ENCODE measurements around the gene HELB. TPM values are rescaled to one million over a fixed set of nuclear protein-coding genes. Genes with fewer than 3 reads are reported as not detected.

The HELB gene
- total RNA-seq, 2 experiments from 2014 or later = 35.8 to 36.0 TPM

DNA sequence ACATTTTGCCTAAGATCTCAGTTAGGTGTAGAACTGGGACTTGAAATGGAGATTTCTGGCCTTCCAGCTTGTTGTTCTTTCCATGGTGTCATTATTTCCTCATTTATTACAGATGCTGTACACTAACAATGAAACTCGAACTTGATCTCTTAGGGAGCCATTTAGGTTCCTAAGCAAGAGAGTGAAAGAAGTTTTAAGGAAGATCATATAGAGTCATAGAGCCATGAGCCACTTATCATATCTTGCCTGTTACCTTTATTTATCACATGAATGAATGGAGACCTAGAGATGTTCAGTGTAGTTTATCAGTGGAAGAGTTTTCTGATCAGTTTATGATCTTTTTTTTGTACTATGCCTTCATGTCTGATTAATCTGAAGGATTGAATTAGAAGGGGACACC is 9.9 kb downstream of the HELB start:
- POLR2A ChIA-PET = interaction anchor here (1.5 kb wide), 1 partner anchor 10 kb away, joined by 6 read pairs; the partner anchor contains the start of gene HELB
- H3K36me3 Mint-ChIP-seq = peaks cover 55% of the 10 kb centered on the region
- H3K9me3 Mint-ChIP-seq = no peaks in the 10 kb centered on the region
- peaks cover 39% of the 10 kb centered on the region for H3K4me1 Mint-ChIP-seq
- DNase-seq (no peak), ATAC-seq (ENCODE audit: low read depth) (no peak)
- no peak overlapping the region for H3K27ac Mint-ChIP-seq
- no peak overlapping the region for H3K4me3 Mint-ChIP-seq
- H3K27me3 Mint-ChIP-seq = no peaks in the 10 kb centered on the region

DNA sequence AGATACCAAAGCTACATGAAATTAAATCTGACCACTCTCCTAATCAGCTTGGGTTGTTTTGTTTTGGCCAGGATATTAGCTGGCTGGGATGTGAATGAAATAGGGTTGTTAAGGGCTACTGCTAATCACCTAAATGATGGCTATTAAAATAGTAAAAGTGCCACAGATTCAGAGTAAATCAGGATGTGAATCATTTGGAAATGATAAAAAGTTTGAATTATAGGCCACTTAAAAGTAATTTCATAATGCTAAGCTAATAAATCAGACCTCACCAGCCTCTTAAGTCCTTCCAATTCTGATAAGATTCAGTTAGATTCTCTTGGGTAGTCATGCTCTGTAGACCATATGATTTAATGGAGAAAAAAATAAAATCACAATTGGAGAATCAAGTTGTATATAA is 12.0 kb downstream of the HELB start:
- H3K4me3 Mint-ChIP-seq = no peak overlapping the region
- no peaks in the 10 kb centered on the region for H3K27me3 Mint-ChIP-seq
- peaks cover 55% of the 10 kb centered on the region for H3K36me3 Mint-ChIP-seq
- POLR2A ChIA-PET = interaction anchor here (0.6 kb wide), 1 partner anchor 11 kb away, joined by 3 read pairs; no protein-coding TSS in a partner anchor
- DNase-seq (no peak), ATAC-seq (ENCODE audit: low read depth) (no peak)
- no peak overlapping the region for H3K27ac Mint-ChIP-seq
- peaks cover 38% of the 10 kb centered on the region for H3K4me1 Mint-ChIP-seq
- H3K9me3 Mint-ChIP-seq = no peaks in the 10 kb centered on the region

DNA sequence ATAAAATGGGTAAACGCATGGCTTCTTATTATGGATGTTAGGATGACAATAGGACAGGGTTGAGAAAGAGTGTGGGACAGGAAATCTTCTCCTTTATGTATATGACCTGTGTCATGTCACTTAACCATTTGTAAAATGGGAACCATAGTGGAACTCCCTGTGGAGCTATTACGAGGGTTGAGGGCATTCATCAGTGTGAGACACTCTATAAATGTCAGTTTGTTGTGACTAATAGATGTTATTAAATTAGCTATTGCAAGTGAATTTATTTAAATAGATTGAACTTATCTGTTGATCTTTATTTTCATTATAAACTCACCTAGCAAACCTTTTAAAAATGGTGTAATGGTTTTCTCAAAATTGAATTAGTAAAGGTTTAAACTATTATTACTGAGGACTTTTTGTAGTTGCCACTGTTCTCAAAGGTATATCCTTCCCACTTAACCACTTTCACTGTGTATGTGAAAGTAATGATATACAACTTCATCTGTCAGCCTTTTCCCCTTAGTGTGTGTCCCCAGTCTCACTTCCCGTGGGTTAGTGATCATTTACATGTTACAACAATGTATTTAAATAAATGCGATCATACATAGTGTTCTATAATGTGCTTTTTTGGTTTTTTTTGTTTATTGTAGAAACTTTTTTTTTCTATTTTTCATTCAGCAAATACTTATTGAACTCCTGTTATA is 17.1 kb downstream of the HELB start:
- DNase-seq = no peak
- H3K4me3 Mint-ChIP-seq = no peak overlapping the region
- peaks cover 12% of the 10 kb centered on the region for H3K4me1 Mint-ChIP-seq
- H3K27me3 Mint-ChIP-seq = no peaks in the 10 kb centered on the region
- POLR2A ChIA-PET = no interaction called here
- H3K27ac Mint-ChIP-seq = no peak overlapping the region
- peaks cover 42% of the 10 kb centered on the region for H3K36me3 Mint-ChIP-seq
- H3K9me3 Mint-ChIP-seq = no peaks in the 10 kb centered on the region
- ATAC-seq (ENCODE audit: low read depth) = no peak

DNA sequence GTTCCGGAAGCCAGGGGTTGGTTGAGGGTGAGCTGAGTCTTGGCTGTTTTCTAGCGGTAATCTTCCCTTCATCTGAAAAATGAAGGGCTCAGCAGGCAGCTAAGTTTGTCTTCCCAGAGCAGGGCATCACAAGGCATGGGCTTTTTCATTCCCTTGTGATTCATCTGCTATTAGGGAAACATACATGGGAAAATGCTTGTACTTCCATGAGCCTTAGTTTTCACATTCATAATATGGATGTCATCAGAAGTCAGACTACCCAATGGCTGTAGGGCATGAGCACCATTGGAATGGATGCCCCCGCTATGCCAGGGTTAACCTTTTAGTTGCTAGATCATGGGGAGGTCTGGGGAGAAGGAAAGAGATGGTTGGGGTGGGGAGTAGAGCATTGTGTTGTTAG is 18.7 kb downstream of the HELB start:
- Mint-ChIP-seq H3K27me3 (no peaks in the 10 kb centered on the region), H3K4me3 (no peak overlapping the region), H3K36me3 (peaks cover 44% of the 10 kb centered on the region), H3K9me3 (no peaks in the 10 kb centered on the region), H3K27ac (no peak overlapping the region), H3K4me1 (peaks cover 11% of the 10 kb centered on the region)
- no peak for ATAC-seq (ENCODE audit: low read depth)
- no peak for DNase-seq
- POLR2A ChIA-PET = no interaction called here

DNA sequence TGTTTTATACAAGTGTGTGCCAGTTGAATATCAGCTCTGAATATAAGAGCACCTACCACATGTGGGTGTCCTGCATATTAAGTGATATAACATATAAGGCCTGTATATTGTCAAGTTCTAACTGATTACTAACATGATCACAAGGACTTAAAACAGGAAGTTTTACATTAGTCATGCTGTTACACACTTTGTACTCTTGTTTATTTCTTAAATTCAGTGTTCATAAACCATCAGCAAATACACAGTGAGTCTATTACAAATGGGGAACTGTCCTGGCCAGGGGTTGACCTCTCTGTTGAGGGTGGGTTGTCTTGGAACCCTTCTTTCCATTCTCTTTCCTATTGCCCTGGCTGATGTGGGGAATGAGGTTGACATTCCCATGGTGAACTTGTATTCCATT is 19.1 kb downstream of the HELB start:
- DNase-seq (no peak), ATAC-seq (ENCODE audit: low read depth) (no peak)
- H3K4me1 Mint-ChIP-seq = peaks cover 11% of the 10 kb centered on the region
- no peak overlapping the region for H3K4me3 Mint-ChIP-seq
- no peaks in the 10 kb centered on the region for H3K27me3 Mint-ChIP-seq
- no peak overlapping the region for H3K27ac Mint-ChIP-seq
- POLR2A ChIA-PET = no interaction called here
- no peaks in the 10 kb centered on the region for H3K9me3 Mint-ChIP-seq
- peaks cover 45% of the 10 kb centered on the region for H3K36me3 Mint-ChIP-seq

DNA sequence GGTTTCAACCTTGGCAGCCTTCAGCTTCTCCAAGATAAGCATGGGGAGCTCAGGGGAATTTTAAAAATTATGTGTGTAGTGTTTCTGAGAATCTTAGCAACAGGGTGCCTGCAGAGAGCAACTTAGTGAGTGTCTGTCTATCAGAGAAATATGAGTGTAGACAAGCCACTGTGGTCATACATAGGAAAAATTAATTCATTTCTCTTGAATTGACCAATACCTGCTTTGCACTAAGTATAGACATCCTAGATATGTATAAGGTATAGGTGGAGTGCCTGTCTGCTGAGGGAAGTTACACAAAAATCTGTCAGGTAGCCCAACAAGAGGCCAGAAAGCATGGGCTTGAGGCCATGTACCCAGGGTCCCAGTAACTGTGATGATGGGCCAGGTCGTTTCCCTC is 20.7 kb downstream of the HELB start:
- DNase-seq = no peak
- Mint-ChIP-seq H3K36me3 (peaks cover 50% of the 10 kb centered on the region), H3K9me3 (no peaks in the 10 kb centered on the region), H3K4me3 (no peak overlapping the region), H3K27ac (no peak overlapping the region), H3K4me1 (peaks cover 12% of the 10 kb centered on the region), H3K27me3 (no peaks in the 10 kb centered on the region)
- ATAC-seq (ENCODE audit: low read depth) = no peak
- POLR2A ChIA-PET = no interaction called here

DNA sequence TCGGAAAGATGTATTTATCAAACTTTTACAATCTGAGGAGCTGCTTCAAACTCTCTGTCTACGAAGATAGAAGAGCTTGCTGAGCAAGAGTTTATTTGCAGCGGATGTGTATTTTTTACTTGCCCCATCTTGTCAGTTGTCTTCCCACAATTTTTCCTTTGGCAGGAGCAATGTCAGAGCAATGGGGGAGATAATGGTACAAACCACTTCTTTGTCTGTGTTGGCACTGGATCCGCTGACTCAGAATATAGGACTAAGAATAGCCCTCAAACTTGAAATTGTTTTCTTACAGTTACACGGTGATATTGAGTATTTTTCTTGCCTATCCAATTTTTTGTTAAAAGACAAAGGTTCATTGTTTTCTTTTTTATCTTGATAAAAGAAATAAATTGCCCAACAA is 27.6 kb downstream of the HELB start:
- Mint-ChIP-seq H3K27me3 (no peaks in the 10 kb centered on the region), H3K36me3 (peaks cover 54% of the 10 kb centered on the region), H3K4me1 (peaks cover 9% of the 10 kb centered on the region), H3K9me3 (no peaks in the 10 kb centered on the region), H3K4me3 (no peak overlapping the region), H3K27ac (no peak overlapping the region)
- DNase-seq = no peak
- ATAC-seq (ENCODE audit: low read depth) = no peak
- POLR2A ChIA-PET = no interaction called here

DNA sequence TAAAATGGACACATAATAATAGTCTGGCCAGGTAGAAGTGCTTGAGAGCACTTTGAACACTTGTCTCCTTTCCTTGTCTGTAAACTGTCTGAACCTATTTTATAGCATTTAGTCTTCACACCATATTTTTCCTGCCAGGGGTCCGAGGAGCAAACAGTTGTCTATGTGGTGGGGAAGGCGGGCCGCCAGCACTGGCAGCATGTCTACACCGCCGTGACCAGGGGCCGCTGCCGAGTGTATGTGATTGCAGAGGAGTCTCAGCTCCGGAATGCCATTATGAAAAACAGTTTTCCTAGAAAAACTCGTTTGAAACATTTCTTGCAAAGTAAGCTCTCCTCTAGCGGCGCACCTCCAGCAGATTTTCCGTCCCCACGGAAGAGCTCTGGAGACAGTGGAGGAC is 28.7 kb downstream of the HELB start:
- Mint-ChIP-seq H3K27me3 (no peaks in the 10 kb centered on the region), H3K36me3 (peaks cover 46% of the 10 kb centered on the region), H3K4me1 (peaks cover 9% of the 10 kb centered on the region), H3K9me3 (no peaks in the 10 kb centered on the region), H3K4me3 (no peak overlapping the region), H3K27ac (no peak overlapping the region)
- DNase-seq (no peak), ATAC-seq (ENCODE audit: low read depth) (no peak)
- POLR2A ChIA-PET = no interaction called here

DNA sequence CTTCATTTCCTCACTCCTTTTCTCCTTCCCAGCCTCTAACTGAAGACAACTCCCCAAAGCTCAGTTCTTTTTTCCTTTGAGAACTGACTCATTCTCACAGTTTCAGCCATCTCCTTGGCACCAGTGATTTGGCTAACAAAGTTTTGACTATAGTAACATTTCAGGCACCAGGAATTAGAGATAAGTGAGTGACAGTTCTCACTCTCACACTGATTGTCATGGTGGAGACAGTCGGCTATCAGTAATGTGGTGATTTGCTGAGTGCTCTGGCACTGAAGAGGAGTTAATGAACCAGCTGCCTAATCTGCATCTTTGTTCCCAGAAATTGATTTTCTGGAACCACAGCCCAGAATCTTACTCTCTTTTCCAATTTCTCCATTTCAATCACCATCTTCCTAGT is 29.5 kb downstream of the HELB start:
- Mint-ChIP-seq H3K27ac (peak overlapping the region; percentile 10), H3K9me3 (no peaks in the 10 kb centered on the region), H3K36me3 (peaks cover 42% of the 10 kb centered on the region), H3K4me1 (peaks cover 9% of the 10 kb centered on the region), H3K27me3 (no peaks in the 10 kb centered on the region), H3K4me3 (no peak overlapping the region)
- DNase-seq (no peak), ATAC-seq (ENCODE audit: low read depth) (no peak)
- POLR2A ChIA-PET = no interaction called here

DNA sequence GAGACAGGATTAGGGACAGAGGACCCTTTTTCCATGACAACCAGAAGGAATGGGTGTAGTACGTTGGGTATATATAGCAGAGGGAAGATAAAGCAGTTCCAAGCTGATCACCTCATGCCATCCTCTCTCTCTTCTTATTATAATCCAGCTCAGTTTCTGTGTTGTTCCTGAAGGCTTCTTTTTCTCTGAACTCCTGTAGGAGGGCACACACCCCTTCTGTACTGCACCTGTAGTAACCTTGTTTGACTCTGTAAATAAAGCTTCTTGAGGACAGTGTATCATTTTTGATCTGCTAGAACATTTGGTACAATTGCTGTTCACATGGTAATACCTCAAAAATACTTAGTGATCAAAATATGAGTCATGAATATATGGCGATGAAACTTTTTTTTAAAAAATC is 33.5 kb downstream of the HELB start:
- Mint-ChIP-seq H3K4me3 (no peak overlapping the region), H3K4me1 (peaks cover 3% of the 10 kb centered on the region), H3K36me3 (peaks cover 55% of the 10 kb centered on the region), H3K27me3 (no peaks in the 10 kb centered on the region), H3K9me3 (peaks cover 8% of the 10 kb centered on the region), H3K27ac (no peak overlapping the region)
- ATAC-seq (ENCODE audit: low read depth) (no peak), DNase-seq (no peak)
- POLR2A ChIA-PET = no interaction called here

DNA sequence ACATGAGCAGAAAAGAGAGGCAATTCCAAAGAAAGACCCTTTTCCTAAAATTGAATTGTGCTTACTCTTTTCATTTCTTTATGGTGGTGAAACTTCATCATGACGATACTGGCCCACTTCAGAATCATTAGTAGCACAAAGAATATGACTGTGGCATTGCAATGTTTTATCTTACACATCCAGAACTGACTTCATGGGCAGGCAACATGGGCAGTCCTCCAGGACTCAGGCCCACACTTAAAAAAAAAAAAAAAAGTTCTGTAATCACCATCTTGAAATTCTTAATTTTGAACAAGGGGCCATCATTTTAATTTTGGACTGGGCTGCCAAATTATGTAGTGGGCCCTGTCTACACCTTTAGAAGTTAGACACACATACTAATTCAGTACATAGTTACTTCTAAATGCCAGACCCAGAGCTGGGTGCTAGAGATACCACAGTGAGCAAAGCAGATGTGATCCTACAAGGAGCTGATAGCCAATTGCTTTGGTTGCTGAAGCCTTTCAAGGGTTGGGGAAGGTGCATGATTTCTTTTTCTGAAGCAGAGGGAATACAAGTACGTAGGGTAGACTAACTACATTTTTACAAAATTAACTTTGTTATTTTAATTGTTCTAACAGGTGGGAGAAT is 35.2 kb downstream of the HELB start:
- ATAC-seq (ENCODE audit: low read depth) (no peak), DNase-seq (no peak)
- Mint-ChIP-seq H3K27me3 (no peaks in the 10 kb centered on the region), H3K36me3 (peaks cover 55% of the 10 kb centered on the region), H3K27ac (no peak overlapping the region), H3K9me3 (peaks cover 16% of the 10 kb centered on the region), H3K4me3 (no peak overlapping the region), H3K4me1 (no peaks in the 10 kb centered on the region)
- POLR2A ChIA-PET = no interaction called here

DNA sequence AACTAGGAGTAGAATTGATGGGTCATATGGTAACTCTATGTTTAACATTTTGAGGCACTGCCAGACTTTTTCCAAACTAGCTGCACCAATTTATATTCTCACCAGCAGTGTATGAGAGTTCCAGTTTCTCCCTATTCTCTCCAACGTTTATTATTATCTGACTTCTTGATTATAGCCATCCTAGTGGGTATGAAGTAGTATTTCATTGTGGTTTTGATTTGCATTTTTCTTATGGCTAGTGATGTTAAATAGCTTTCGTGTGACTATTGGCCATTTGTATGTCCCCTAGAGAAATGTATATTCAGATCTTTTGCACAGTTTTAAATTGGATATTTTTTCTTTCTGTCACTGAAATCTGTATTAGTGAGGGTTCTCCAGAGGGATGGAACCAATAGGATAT is 37.8 kb downstream of the HELB start:
- Mint-ChIP-seq H3K4me1 (peaks cover 9% of the 10 kb centered on the region), H3K27ac (no peak overlapping the region), H3K4me3 (no peak overlapping the region), H3K27me3 (no peaks in the 10 kb centered on the region), H3K9me3 (peaks cover 24% of the 10 kb centered on the region), H3K36me3 (peaks cover 68% of the 10 kb centered on the region)
- POLR2A ChIA-PET = no interaction called here
- no peak for DNase-seq
- no peak for ATAC-seq (ENCODE audit: low read depth)

DNA sequence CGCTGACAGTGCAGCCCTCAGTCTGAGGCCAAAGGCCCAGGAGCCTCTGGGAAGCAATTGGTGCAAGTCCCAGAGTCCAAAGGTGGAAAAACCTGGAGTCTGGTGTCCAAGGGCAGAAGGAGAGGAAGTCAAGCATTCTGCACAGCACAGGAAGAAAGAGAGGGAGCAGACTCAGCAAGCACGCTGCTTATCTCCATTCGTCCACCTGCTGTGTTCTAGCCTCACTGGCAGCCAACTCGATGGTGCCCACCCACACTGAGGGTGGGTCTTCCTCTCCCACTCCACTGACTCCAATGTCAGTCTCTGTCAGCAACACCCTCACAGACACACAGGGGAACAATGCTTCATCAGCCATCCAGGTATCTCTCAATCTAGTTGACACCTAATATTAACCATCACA is 38.8 kb downstream of the HELB start:
- Mint-ChIP-seq H3K27ac (no peak overlapping the region), H3K4me1 (peaks cover 11% of the 10 kb centered on the region), H3K36me3 (peaks cover 77% of the 10 kb centered on the region), H3K4me3 (no peak overlapping the region), H3K27me3 (no peaks in the 10 kb centered on the region), H3K9me3 (peaks cover 24% of the 10 kb centered on the region)
- ATAC-seq (ENCODE audit: low read depth) (no peak), DNase-seq (no peak)
- POLR2A ChIA-PET = no interaction called here

DNA sequence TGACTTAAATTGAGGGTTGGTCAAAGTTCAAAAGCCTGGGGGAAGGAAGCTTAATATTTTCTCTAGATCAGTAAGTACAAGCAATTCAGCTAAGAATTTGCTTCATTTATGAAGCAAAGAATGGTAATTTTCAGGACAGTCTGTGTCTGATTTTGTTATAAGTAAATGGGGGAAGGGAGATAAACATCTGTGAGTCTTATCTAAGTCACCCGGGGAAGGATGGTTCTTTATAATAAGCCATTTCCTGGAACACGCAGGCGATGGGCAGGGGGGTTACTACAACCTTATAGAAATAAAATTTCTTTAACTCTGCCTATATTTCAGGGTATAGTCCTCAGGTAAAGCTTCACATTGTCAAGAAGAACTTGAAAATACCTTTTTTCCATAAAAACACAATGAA is 42.9 kb downstream of the HELB start:
- H3K9me3 Mint-ChIP-seq = peaks cover 18% of the 10 kb centered on the region

More for the DNA sequence above, 42.9 kb downstream of the HELB start:
- Mint-ChIP-seq H3K27me3 (no peaks in the 10 kb centered on the region), H3K36me3 (peaks cover 71% of the 10 kb centered on the region), H3K4me1 (peaks cover 15% of the 10 kb centered on the region), H3K27ac (no peak overlapping the region), H3K4me3 (no peak overlapping the region)
- no peak for ATAC-seq (ENCODE audit: low read depth)
- no peak for DNase-seq
- POLR2A ChIA-PET = no interaction called here

Measured in activated naive CD8-positive, alpha-beta T cell treated with anti-CD3 and anti-CD28 coated beads, Interleukin-2, amount 10 ng/mL, durations not matched to agents 7 days and 5 days (primary cell).